Ramos (cell line): Measurements from ENCODE around the gene JDP2.

ENCODE experiments used
- in situ Hi-C: fragments of 300-500 bp; cut with MboI; formaldehyde crosslinking; loops from one replicate; pipeline ENCODE4 v1.14.3; 2022; ENCODE audit warnings: low sequenced_read_pairs; ENCODE audit not compliant: unreplicated experiment

JDP2 gene

GRCh38 chr14:75497191-75497590, 69.4 kb downstream of the JDP2 start:
- in situ Hi-C loops = no loop called here

GRCh38 chr14:75497701-75498100, 69.9 kb downstream of the JDP2 start:
- in situ Hi-C loops = no loop called here

GRCh38 chr14:75499084-75499875, 71.5 kb downstream of the JDP2 start:
- in situ Hi-C loops = no loop called here

- in situ Hi-C loops = no loop called here
Observed at GRCh38 chr14:75501080-75501479, 73.3 kb downstream of the JDP2 start.

- in situ Hi-C loops = no loop called here
Observed at GRCh38 chr14:75504411-75504810, 76.6 kb downstream of the JDP2 start.

GRCh38 chr14:75506930-75507329, 79.1 kb downstream of the JDP2 start:
- in situ Hi-C loops = no loop called here

- in situ Hi-C loops = no loop called here
Observed at GRCh38 chr14:75510547-75510946, 82.7 kb downstream of the JDP2 start.

GRCh38 chr14:75511201-75511600, 83.4 kb downstream of the JDP2 start:
- in situ Hi-C loops = no loop called here

GRCh38 chr14:75513911-75514672, 86.3 kb downstream of the JDP2 start:
- in situ Hi-C loops = no loop called here

GRCh38 chr14:75514673-75515628, 87.1 kb downstream of the JDP2 start:
- in situ Hi-C loops = no loop called here

GRCh38 chr14:75515629-75515996, 87.8 kb downstream of the JDP2 start:
- in situ Hi-C loops = no loop called here

GRCh38 chr14:75518625-75519024, 90.8 kb downstream of the JDP2 start:
- in situ Hi-C loops = no loop called here

GRCh38 chr14:75519394-75519793, 91.6 kb downstream of the JDP2 start:
- in situ Hi-C loops = no loop called here

GRCh38 chr14:75519826-75520728, 92.3 kb downstream of the JDP2 start:
- in situ Hi-C loops = no loop called here

GRCh38 chr14:75520852-75521251, 93.0 kb downstream of the JDP2 start:
- in situ Hi-C loops = no loop called here

- in situ Hi-C loops = no loop called here
Observed at GRCh38 chr14:75521415-75522199, 93.8 kb downstream of the JDP2 start.

GRCh38 chr14:75522224-75522982, 94.6 kb downstream of the JDP2 start, which contains the start of gene BATF:
Gene BATF, plus strand, starts transcription at chr14:75522469. Its CDS starts 214 bp downstream, at chr14:75522683.
- in situ Hi-C loops = no loop called here

- in situ Hi-C loops = no loop called here
Observed at GRCh38 chr14:75522983-75523318, 95.1 kb downstream of the JDP2 start.
